ENCODE data around the gene HS3ST5. TPM values are rescaled to one million over a fixed set of nuclear protein-coding genes. Genes with fewer than 3 reads are reported as not detected.

The HS3ST5 gene
- total and polyA plus RNA-seq, 2 experiments from 2014 or later: 2.8 to 3.5 TPM

DNA sequence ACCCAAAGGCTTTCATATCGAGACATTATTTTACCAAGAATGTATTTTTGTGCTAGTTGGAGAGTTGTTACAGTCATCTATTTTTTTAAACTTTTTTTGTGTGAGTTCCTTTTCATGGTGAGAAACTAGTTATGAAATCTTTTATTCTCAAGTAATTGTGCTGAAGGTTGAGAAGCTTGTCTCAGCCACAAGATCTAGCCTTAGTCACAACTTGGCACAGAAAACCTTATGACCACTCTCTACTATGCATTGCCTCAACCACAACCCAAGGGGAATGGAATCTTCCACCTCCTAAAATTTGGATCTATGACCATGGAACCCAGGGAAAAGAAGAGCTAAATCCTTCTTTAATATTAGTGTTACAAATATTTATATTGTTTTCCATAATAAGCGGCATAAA, 58.5 kb downstream of the HS3ST5 start:
- Histone ChIP-seq H3F3A (replicated peaks; ENCODE audit: low read depth) (peaks cover 4% of the 10 kb centered on the region; the same call in 1 of the 2 replicates), H3K9me2 (ENCODE audit: insufficient read depth) (no peaks in the 10 kb centered on the region), H3K4me1 (ENCODE audit: insufficient read depth) (peaks cover 36% of the 10 kb centered on the region), H3K27ac (ENCODE audit: low read depth) (no peak overlapping the region), H3K36me3 (ENCODE audit: insufficient read depth) (no peaks in the 10 kb centered on the region), H3K79me2 (replicated peaks; ENCODE audit: insufficient read depth) (peaks cover 4% of the 10 kb centered on the region), H3K27me3 (ENCODE audit: insufficient read depth) (no peaks in the 10 kb centered on the region), H3K4me2 (no peak overlapping the region), H4K20me1 (replicated peaks; ENCODE audit: insufficient read depth) (no peaks in the 10 kb centered on the region), H2AFZ (no peak overlapping the region), H3K4me3 (no peak overlapping the region)
- peak overlapping the region; percentile 58 for H3K27ac Mint-ChIP-seq
- peaks cover 3% of the 10 kb centered on the region; the same call in 1 of the 3 replicates for H3K36me3 Mint-ChIP-seq (ENCODE audit: low read depth)
- ATAC-seq (no peak), DNase-seq (ENCODE audit: low spot score) (no peak)
- TF ChIP-seq, protein P1, sequence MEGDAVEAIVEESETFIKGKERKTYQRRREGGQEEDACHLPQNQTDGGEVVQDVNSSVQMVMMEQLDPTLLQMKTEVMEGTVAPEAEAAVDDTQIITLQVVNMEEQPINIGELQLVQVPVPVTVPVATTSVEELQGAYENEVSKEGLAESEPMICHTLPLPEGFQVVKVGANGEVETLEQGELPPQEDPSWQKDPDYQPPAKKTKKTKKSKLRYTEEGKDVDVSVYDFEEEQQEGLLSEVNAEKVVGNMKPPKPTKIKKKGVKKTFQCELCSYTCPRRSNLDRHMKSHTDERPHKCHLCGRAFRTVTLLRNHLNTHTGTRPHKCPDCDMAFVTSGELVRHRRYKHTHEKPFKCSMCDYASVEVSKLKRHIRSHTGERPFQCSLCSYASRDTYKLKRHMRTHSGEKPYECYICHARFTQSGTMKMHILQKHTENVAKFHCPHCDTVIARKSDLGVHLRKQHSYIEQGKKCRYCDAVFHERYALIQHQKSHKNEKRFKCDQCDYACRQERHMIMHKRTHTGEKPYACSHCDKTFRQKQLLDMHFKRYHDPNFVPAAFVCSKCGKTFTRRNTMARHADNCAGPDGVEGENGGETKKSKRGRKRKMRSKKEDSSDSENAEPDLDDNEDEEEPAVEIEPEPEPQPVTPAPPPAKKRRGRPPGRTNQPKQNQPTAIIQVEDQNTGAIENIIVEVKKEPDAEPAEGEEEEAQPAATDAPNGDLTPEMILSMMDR (conservative IDR thresholded peaks at IDR 0.05; ENCODE audit: low read depth in 2 of 2): no peak
- TF ChIP-seq JUNB (IDR thresholded peaks at IDR 0.05; ENCODE audit: unreplicated experiment) (no peak), ZNF331 (CRISPR knock-in tag; IDR thresholded peaks at IDR 0.05; ENCODE audit: low read depth) (no peak), POLR2AphosphoS5 (IDR thresholded peaks at IDR 0.05; ENCODE audit: low read depth) (no peak), ZNF114 (CRISPR knock-in tag; IDR thresholded peaks at IDR 0.05) (no peak), EZH2 (IDR thresholded peaks at IDR 0.05; ENCODE audit: low read depth, unreplicated experiment) (no peak), NANOG (IDR thresholded peaks at IDR 0.05; ENCODE audit: borderline replicate concordance) (no peak), EZH2phosphoT487 (IDR thresholded peaks at IDR 0.05; ENCODE audit: unreplicated experiment) (no peak), STAT1 (IDR thresholded peaks at IDR 0.05; ENCODE audit: unreplicated experiment) (no peak), CREB1 (CRISPR knock-in tag; IDR thresholded peaks at IDR 0.05; ENCODE audit: low read depth) (no peak)
- TF ChIP-seq, protein P2, sequence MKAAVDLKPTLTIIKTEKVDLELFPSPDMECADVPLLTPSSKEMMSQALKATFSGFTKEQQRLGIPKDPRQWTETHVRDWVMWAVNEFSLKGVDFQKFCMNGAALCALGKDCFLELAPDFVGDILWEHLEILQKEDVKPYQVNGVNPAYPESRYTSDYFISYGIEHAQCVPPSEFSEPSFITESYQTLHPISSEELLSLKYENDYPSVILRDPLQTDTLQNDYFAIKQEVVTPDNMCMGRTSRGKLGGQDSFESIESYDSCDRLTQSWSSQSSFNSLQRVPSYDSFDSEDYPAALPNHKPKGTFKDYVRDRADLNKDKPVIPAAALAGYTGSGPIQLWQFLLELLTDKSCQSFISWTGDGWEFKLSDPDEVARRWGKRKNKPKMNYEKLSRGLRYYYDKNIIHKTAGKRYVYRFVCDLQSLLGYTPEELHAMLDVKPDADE (IDR thresholded peaks at IDR 0.05): no peak
- TF ChIP-seq, protein P3, sequence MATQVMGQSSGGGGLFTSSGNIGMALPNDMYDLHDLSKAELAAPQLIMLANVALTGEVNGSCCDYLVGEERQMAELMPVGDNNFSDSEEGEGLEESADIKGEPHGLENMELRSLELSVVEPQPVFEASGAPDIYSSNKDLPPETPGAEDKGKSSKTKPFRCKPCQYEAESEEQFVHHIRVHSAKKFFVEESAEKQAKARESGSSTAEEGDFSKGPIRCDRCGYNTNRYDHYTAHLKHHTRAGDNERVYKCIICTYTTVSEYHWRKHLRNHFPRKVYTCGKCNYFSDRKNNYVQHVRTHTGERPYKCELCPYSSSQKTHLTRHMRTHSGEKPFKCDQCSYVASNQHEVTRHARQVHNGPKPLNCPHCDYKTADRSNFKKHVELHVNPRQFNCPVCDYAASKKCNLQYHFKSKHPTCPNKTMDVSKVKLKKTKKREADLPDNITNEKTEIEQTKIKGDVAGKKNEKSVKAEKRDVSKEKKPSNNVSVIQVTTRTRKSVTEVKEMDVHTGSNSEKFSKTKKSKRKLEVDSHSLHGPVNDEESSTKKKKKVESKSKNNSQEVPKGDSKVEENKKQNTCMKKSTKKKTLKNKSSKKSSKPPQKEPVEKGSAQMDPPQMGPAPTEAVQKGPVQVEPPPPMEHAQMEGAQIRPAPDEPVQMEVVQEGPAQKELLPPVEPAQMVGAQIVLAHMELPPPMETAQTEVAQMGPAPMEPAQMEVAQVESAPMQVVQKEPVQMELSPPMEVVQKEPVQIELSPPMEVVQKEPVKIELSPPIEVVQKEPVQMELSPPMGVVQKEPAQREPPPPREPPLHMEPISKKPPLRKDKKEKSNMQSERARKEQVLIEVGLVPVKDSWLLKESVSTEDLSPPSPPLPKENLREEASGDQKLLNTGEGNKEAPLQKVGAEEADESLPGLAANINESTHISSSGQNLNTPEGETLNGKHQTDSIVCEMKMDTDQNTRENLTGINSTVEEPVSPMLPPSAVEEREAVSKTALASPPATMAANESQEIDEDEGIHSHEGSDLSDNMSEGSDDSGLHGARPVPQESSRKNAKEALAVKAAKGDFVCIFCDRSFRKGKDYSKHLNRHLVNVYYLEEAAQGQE (IDR thresholded peaks at IDR 0.05; ENCODE audit: unreplicated experiment): no peak
- TF ChIP-seq, protein P4, sequence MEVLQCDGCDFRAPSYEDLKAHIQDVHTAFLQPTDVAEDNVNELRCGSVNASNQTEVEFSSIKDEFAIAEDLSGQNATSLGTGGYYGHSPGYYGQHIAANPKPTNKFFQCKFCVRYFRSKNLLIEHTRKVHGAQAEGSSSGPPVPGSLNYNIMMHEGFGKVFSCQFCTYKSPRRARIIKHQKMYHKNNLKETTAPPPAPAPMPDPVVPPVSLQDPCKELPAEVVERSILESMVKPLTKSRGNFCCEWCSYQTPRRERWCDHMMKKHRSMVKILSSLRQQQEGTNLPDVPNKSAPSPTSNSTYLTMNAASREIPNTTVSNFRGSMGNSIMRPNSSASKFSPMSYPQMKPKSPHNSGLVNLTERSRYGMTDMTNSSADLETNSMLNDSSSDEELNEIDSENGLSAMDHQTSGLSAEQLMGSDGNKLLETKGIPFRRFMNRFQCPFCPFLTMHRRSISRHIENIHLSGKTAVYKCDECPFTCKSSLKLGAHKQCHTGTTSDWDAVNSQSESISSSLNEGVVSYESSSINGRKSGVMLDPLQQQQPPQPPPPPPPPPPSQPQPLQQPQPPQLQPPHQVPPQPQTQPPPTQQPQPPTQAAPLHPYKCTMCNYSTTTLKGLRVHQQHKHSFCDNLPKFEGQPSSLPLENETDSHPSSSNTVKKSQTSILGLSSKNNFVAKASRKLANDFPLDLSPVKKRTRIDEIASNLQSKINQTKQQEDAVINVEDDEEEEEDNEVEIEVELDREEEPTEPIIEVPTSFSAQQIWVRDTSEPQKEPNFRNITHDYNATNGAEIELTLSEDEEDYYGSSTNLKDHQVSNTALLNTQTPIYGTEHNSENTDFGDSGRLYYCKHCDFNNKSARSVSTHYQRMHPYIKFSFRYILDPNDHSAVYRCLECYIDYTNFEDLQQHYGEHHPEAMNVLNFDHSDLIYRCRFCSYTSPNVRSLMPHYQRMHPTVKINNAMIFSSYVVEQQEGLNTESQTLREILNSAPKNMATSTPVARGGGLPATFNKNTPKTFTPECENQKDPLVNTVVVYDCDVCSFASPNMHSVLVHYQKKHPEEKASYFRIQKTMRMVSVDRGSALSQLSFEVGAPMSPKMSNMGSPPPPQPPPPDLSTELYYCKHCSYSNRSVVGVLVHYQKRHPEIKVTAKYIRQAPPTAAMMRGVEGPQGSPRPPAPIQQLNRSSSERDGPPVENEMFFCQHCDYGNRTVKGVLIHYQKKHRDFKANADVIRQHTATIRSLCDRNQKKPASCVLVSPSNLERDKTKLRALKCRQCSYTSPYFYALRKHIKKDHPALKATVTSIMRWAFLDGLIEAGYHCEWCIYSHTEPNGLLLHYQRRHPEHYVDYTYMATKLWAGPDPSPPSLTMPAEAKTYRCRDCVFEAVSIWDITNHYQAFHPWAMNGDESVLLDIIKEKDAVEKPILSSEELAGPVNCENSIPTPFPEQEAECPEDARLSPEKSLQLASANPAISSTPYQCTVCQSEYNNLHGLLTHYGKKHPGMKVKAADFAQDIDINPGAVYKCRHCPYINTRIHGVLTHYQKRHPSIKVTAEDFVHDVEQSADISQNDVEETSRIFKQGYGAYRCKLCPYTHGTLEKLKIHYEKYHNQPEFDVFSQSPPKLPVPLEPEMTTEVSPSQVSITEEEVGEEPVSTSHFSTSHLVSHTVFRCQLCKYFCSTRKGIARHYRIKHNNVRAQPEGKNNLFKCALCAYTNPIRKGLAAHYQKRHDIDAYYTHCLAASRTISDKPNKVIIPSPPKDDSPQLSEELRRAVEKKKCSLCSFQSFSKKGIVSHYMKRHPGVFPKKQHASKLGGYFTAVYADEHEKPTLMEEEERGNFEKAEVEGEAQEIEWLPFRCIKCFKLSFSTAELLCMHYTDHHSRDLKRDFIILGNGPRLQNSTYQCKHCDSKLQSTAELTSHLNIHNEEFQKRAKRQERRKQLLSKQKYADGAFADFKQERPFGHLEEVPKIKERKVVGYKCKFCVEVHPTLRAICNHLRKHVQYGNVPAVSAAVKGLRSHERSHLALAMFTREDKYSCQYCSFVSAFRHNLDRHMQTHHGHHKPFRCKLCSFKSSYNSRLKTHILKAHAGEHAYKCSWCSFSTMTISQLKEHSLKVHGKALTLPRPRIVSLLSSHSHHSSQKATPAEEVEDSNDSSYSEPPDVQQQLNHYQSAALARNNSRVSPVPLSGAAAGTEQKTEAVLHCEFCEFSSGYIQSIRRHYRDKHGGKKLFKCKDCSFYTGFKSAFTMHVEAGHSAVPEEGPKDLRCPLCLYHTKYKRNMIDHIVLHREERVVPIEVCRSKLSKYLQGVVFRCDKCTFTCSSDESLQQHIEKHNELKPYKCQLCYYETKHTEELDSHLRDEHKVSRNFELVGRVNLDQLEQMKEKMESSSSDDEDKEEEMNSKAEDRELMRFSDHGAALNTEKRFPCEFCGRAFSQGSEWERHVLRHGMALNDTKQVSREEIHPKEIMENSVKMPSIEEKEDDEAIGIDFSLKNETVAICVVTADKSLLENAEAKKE (CRISPR knock-in tag; IDR thresholded peaks at IDR 0.05): no peak
- no peaks in the 10 kb centered on the region for H3K9me3 Mint-ChIP-seq
- H3K27me3 Mint-ChIP-seq (ENCODE audit: insufficient read depth, low read depth, poor library complexity): no peaks in the 10 kb centered on the region
- no peak overlapping the region for H3K4me3 Mint-ChIP-seq
- H3K4me1 Mint-ChIP-seq: peaks cover 45% of the 10 kb centered on the region

All from GM23338 (cell line).